NB4 (cell line): ENCODE results near the gene COPE.

Experiments used
- CTCF ChIP-seq: IDR thresholded peaks from one replicate; pipeline ENCODE4 v1.5.1; 2012; ENCODE audit warnings: low read depth, low read length
- POLR2A ChIP-seq: IDR thresholded peaks from 2 replicates; pipeline ENCODE4 v1.6.1; 2011; ENCODE audit warnings: mild to moderate bottlenecking; ENCODE audit not compliant: insufficient read length; ENCODE audit errors: extremely low read depth

- peak; percentile 63 for TF ChIP-seq POLR2A
- no peak for TF ChIP-seq CTCF
These were observed at the start of gene COPE, which contains the start of gene DDX49 for GRCh38 chr19:18919086-18919899.
